Neural crest cell (in vitro differentiated cells): ENCODE results near the gene TUBB2B. TPM values are rescaled to one million over a fixed set of nuclear protein-coding genes. Genes with fewer than 3 reads are reported as not detected.

Experiments used
- DNase-seq: peaks from one replicate; pipeline ENCODE4 v3.0.0; 2021; ENCODE audit warnings: low read depth, mixed read lengths, low spot score
- H3K27ac Mint-ChIP-seq: one replicate; pipeline ENCODE4 v1.8.0; 2021; ENCODE audit warnings: mild to moderate bottlenecking, mixed read lengths; ENCODE audit not compliant: unreplicated experiment
- H3K27me3 Mint-ChIP-seq: 2 replicates; pipeline ENCODE4 v1.8.0; 2021; ENCODE audit warnings: low read depth, mild to moderate bottlenecking, mixed read lengths
- H3K36me3 Mint-ChIP-seq: 2 replicates; pipeline ENCODE4 v1.8.0; 2021; ENCODE audit warnings: low read depth, mild to moderate bottlenecking, mixed read lengths
- H3K4me1 Mint-ChIP-seq: 2 replicates; pipeline ENCODE4 v1.8.0; 2021; ENCODE audit warnings: mixed read lengths
- H3K4me3 Mint-ChIP-seq: one replicate; pipeline ENCODE4 v1.8.0; 2021; ENCODE audit warnings: mild to moderate bottlenecking, mixed read lengths
- H3K9me3 Mint-ChIP-seq: 2 replicates; pipeline ENCODE4 v1.8.0; 2021; ENCODE audit warnings: mixed read lengths
- CTCF ChIP-seq: fragments of 200-600 bp; sonication (generic); conservative IDR thresholded peaks from 2 replicates; pipeline ENCODE4 v1.5.0; 2021; ENCODE audit warnings: antibody characterized with exemption, mild to moderate bottlenecking
- total RNA-seq: library from RNA; stranded (reverse); gene quantifications from 2 replicates; pipeline ENCODE4 v1.2.1, GENCODE V29; 2021

Gene TUBB2B
- total RNA-seq, 1 donor from 2014 or later, result 665 TPM

- peak overlapping the region; percentile 97 for H3K4me3 Mint-ChIP-seq
- H3K4me1 Mint-ChIP-seq, result peaks cover 62% of the 10 kb centered on the region
- no peak for TF ChIP-seq CTCF
- no peaks in the 10 kb centered on the region for H3K36me3 Mint-ChIP-seq
- H3K9me3 Mint-ChIP-seq, result no peaks in the 10 kb centered on the region
- peaks cover 20% of the 10 kb centered on the region for H3K27me3 Mint-ChIP-seq
- DNase-seq, result no peak
- peak overlapping the region; percentile 89 for H3K27ac Mint-ChIP-seq
These were observed 4.8 kb upstream of the TUBB2B start for GRCh38 chr6:3232017-3232945.

- Mint-ChIP-seq H3K27ac (peak overlapping the region; percentile 89), H3K4me3 (peak overlapping the region; percentile 97), H3K27me3 (peaks cover 23% of the 10 kb centered on the region), H3K4me1 (peaks cover 63% of the 10 kb centered on the region), H3K9me3 (no peaks in the 10 kb centered on the region), H3K36me3 (peaks cover 3% of the 10 kb centered on the region)
- peak; percentile 76 for DNase-seq
- TF ChIP-seq CTCF, result no peak
These were observed 4.0 kb upstream of the TUBB2B start for GRCh38 chr6:3231247-3232016.

DNA sequence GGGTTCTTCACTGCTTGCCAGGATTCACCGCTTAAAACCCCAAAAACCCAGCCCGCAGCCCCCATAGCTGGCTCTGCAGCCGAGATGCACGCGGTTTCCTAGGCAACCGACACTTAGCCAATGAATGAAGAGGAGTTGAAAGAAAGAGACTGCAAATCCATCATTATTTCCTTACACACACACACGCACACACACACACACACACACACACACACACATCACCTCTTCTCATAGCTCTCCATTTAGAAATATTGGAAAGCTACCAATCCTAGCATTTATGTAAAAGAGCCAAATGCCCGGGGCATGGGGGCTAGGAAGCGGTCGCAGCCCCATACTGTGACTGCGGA, 3.4 kb upstream of the TUBB2B start:
- DNase-seq, result peak; percentile 63
- Mint-ChIP-seq H3K27ac (peak overlapping the region; percentile 89), H3K9me3 (no peaks in the 10 kb centered on the region), H3K36me3 (peaks cover 8% of the 10 kb centered on the region), H3K27me3 (peaks cover 26% of the 10 kb centered on the region), H3K4me3 (peak overlapping the region; percentile 97), H3K4me1 (peaks cover 64% of the 10 kb centered on the region)
- TF ChIP-seq CTCF, result no peak

- Mint-ChIP-seq H3K27ac (peak overlapping the region; percentile 100), H3K9me3 (no peaks in the 10 kb centered on the region)
- TF ChIP-seq CTCF, result no peak
These were observed 2.9 kb upstream of the TUBB2B start for GRCh38 chr6:3230256-3230882.

DNA sequence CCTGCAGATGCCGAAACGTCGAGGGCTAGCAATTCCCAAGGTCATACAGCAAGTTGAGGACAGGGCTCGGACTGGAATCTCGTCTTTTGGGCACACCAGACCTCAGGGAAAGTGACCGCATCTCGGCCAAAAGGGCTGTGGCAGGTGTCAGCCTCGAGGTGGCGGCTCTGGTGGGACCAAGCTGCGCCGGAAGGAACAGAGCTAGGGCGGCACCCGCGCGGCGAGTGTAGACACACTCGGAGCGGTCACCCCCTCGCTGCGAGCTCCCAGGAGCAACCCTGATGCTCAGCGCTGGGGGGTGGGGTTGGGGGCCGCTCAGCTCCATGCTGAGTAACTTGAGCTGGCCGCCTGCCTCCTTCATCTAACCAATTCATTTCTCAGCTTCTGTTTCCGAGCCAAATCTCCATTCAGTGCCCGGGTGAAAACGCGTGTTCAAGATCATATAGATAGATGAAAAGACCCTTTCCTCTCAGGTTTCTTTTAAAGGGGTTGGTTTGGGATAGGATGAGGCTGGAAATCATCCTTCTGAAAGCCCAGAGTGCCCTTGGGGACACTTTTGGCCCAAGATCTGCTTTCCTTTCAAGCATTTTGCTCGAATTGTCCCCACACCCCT, 2.2 kb upstream of the TUBB2B start:
- Mint-ChIP-seq H3K9me3 (no peaks in the 10 kb centered on the region), H3K4me3 (peak overlapping the region; percentile 97), H3K4me1 (peaks cover 64% of the 10 kb centered on the region), H3K27ac (peak overlapping the region; percentile 100), H3K36me3 (peaks cover 10% of the 10 kb centered on the region), H3K27me3 (peaks cover 26% of the 10 kb centered on the region)
- no peak for TF ChIP-seq CTCF
- peak; percentile 45 for DNase-seq

More at GRCh38 chr6:3230256-3230882, 2.9 kb upstream of the TUBB2B start:
- Mint-ChIP-seq H3K4me3 (peak overlapping the region; percentile 97), H3K36me3 (peaks cover 9% of the 10 kb centered on the region), H3K4me1 (peaks cover 64% of the 10 kb centered on the region), H3K27me3 (peaks cover 26% of the 10 kb centered on the region)
- no peak for DNase-seq
